CD4-positive, alpha-beta T cell treated with Interleukin-6 for 4 hours (primary cell): ENCODE measurements around the gene TGFB1.
"Not testable (repeated sequence)": the region's sequence is repeated elsewhere in the genome, so short reads cannot be mapped to it uniquely, and the experiment has no call there.

Experiments used
- DNase-seq: peaks from one replicate; pipeline ENCODE4 v3.0.0-alpha.2; 2020; ENCODE audit warnings: mixed read lengths

TGFB1 gene

GRCh38 chr19:41298348-41298964 is 55.3 kb downstream of the TGFB1 start:
- DNase-seq, result peak; percentile 36

GRCh38 chr19:41297628-41298347 is 55.9 kb downstream of the TGFB1 start:
- no peak for DNase-seq

GRCh38 chr19:41296433-41296871 is 57.3 kb downstream of the TGFB1 start:
- no peak for DNase-seq

GRCh38 chr19:41295499-41295898 is 58.2 kb downstream of the TGFB1 start:
- DNase-seq, result no peak

- no peak for DNase-seq
Observed at GRCh38 chr19:41294393-41294792, 59.3 kb downstream of the TGFB1 start.

- DNase-seq, result not testable (repeated sequence)
Observed at GRCh38 chr19:41289814-41290213, 63.9 kb downstream of the TGFB1 start.

GRCh38 chr19:41288673-41289530 is 64.8 kb downstream of the TGFB1 start:
- no peak for DNase-seq
